Suprapubic skin (tissue), 4 donors: ENCODE results near the gene OR2A5.

Experiments
- POLR2A ChIP-seq, 2 donors: fragments of 450-650 bp; IDR thresholded peaks; one replicate each; pipeline ENCODE4 v1.6.1; 2017; ENCODE audit warnings: antibody characterized with exemption in 2 of 2, mild to moderate bottlenecking in 2 of 2, moderate library complexity in 2 of 2
- POLR2AphosphoS5 ChIP-seq, 3 donors: sonication (generic); formaldehyde crosslinking; IDR thresholded peaks; one replicate each; pipeline ENCODE4 v1.6.1; 2017; ENCODE audit warnings: antibody characterized with exemption in 3 of 3
- TF ChIP-seq, protein P1 (sequence below), 2 donors: fragments of 200-600 bp in 1 of 2; fragments of 450-650 bp in 1 of 2; sonication (generic) in 1 of 2; IDR thresholded peaks; one replicate each; pipeline ENCODE4 v1.5.1; 2016 to 2019; ENCODE audit warnings: antibody characterized with exemption in 2 of 2, mild to moderate bottlenecking in 1 of 2, moderate library complexity in 1 of 2

GRCh38 chr7:144011458-144012230 is 37.1 kb upstream of the OR2A5 start:
- TF ChIP-seq, protein P1, sequence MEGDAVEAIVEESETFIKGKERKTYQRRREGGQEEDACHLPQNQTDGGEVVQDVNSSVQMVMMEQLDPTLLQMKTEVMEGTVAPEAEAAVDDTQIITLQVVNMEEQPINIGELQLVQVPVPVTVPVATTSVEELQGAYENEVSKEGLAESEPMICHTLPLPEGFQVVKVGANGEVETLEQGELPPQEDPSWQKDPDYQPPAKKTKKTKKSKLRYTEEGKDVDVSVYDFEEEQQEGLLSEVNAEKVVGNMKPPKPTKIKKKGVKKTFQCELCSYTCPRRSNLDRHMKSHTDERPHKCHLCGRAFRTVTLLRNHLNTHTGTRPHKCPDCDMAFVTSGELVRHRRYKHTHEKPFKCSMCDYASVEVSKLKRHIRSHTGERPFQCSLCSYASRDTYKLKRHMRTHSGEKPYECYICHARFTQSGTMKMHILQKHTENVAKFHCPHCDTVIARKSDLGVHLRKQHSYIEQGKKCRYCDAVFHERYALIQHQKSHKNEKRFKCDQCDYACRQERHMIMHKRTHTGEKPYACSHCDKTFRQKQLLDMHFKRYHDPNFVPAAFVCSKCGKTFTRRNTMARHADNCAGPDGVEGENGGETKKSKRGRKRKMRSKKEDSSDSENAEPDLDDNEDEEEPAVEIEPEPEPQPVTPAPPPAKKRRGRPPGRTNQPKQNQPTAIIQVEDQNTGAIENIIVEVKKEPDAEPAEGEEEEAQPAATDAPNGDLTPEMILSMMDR (IDR thresholded peaks at IDR 0.05): no peak
- TF ChIP-seq POLR2AphosphoS5 (IDR thresholded peaks at IDR 0.05) (no peak), POLR2A (IDR thresholded peaks at IDR 0.05) (no peak)
